A549 (cell line): ENCODE results near the gene HMGN1. TPM values are rescaled to one million over a fixed set of nuclear protein-coding genes. Genes with fewer than 3 reads are reported as not detected.

Experiments used
- ATAC-seq, 2 experiments: fragments of 200-7000 bp in 1 of 2; fragments of >200 bp in 1 of 2; cut with Nextera tagmentation in 1 of 2; cut with Tn5 transposase in 1 of 2; 3 replicates each; pipeline versions ENCODE4 v1.8.0 to v1.9.1; 2018 to 2020; ENCODE audit warnings: mild to moderate bottlenecking in 1 of 2, moderate library complexity in 1 of 2
- CTCF ChIA-PET: fragments of 300-600 bp; sonication (Branson Sonifier 250); formaldehyde crosslinking; extraction: SDS; loops from one replicate; lab custom pipeline; 2021; ENCODE audit warnings: antibody characterized with exemption, inconsistent platforms; lab: Yijun Ruan, JAX
- POLR2A ChIA-PET: fragments of 350-600 bp; formaldehyde crosslinking; extraction: SDS; loops from one replicate; lab custom pipeline; 2021; ENCODE audit warnings: antibody characterized with exemption, inconsistent platforms; lab: Yijun Ruan, JAX
- DNase-seq, 2 experiments: peaks; one replicate each; pipeline versions ENCODE4 v3.0.0 to v3.0.0-alpha.2; 2011 to 2016; ENCODE audit warnings: low read depth in 1 of 2, low spot score in 1 of 2
- FAIRE-seq: peaks from 2 replicates; lab custom pipeline; 2011; peaks lifted over from hg19 to GRCh38; lab: Jason Lieb, UNC
- H3K27ac ChIP-seq, 2 experiments: fragments of >200 bp; sonication (Bioruptor Twin); formaldehyde crosslinking; 3 replicates each; pipeline ENCODE4 v1.5.1; 2016 to 2017
- H3K4me1 ChIP-seq: fragments of >200 bp; sonication (Bioruptor Twin); formaldehyde crosslinking; 3 replicates; pipeline ENCODE4 v1.6.1; 2016
- H3K4me2 ChIP-seq: fragments of >200 bp; sonication (Bioruptor Twin); formaldehyde crosslinking; 3 replicates; pipeline ENCODE4 v1.6.1; 2016
- H3K4me3 ChIP-seq: fragments of >200 bp; sonication (Bioruptor Twin); formaldehyde crosslinking; 3 replicates; pipeline ENCODE4 v1.5.1; 2016
- H3K9me3 ChIP-seq: fragments of >200 bp; sonication (Bioruptor Twin); formaldehyde crosslinking; 3 replicates; pipeline ENCODE4 v1.6.1; 2016
- FOSB ChIP-seq: fragments of 250-450 bp; sonication (Bioruptor Pico); IDR thresholded peaks from 2 replicates; pipeline ENCODE4 v1.5.0; 2020; ENCODE audit warnings: mild to moderate bottlenecking, moderate library complexity
- GATA3 ChIP-seq: IDR thresholded peaks from 2 replicates; pipeline ENCODE4 v1.6.1; 2012; ENCODE audit warnings: borderline replicate concordance
- HES2 ChIP-seq: fragments of >200 bp; sonication (Bioruptor Twin); formaldehyde crosslinking; IDR thresholded peaks from 2 replicates; pipeline ENCODE4 v1.6.1; 2016
- HOXB5 ChIP-seq: fragments of 250-450 bp; sonication (Bioruptor Pico); IDR thresholded peaks from 2 replicates; pipeline ENCODE4 v1.5.0; 2020; ENCODE audit warnings: mild to moderate bottlenecking, moderate library complexity
- KDM5A ChIP-seq: fragments of 200-600 bp; sonication (generic); IDR thresholded peaks from 2 replicates; pipeline ENCODE4 v1.6.1; 2016; ENCODE audit warnings: antibody characterized with exemption, mild to moderate bottlenecking
- MAZ ChIP-seq: fragments of 150-350 bp; IDR thresholded peaks from 2 replicates; pipeline ENCODE4 v1.6.1; 2014; ENCODE audit warnings: antibody characterized with exemption, low read depth, low read length, borderline replicate concordance
- MYC ChIP-seq: IDR thresholded peaks from 2 replicates; pipeline ENCODE4 v1.6.1; 2012; ENCODE audit warnings: mild to moderate bottlenecking, inconsistent platforms, low read length, improper control_type of control experiment, borderline replicate concordance
- PBX3 ChIP-seq: IDR thresholded peaks from 2 replicates; pipeline ENCODE4 v1.6.1; 2012
- POLR2AphosphoS2 ChIP-seq: conservative IDR thresholded peaks from 2 replicates; pipeline ENCODE4 v1.6.1; 2012; ENCODE audit warnings: low read length, improper control_type of control experiment, inconsistent platforms
- RAD21 ChIP-seq, 2 experiments: fragments of >200 bp in 1 of 2; sonication (Bioruptor Twin) in 1 of 2; formaldehyde crosslinking in 1 of 2; IDR thresholded peaks in 1 of 2; conservative IDR thresholded peaks in 1 of 2; 2 replicates in 1 of 2; 3 replicates in 1 of 2; pipeline ENCODE4 v1.6.1; 2012 to 2018; ENCODE audit warnings: inconsistent platforms in 1 of 2
- RCOR1 ChIP-seq: fragments of 150-350 bp; IDR thresholded peaks from 2 replicates; pipeline ENCODE4 v1.6.1; 2014; ENCODE audit warnings: antibody characterized with exemption, low read length, low read depth
- RNF2 ChIP-seq: fragments of 200-600 bp; sonication (generic); IDR thresholded peaks from 2 replicates; pipeline ENCODE4 v1.6.1; 2016; ENCODE audit warnings: low read depth, mild to moderate bottlenecking, antibody characterized with exemption, moderate library complexity, borderline replicate concordance
- SMC3 ChIP-seq: fragments of >200 bp; sonication (Bioruptor Twin); formaldehyde crosslinking; IDR thresholded peaks from 3 replicates; pipeline ENCODE4 v1.6.1; 2018; ENCODE audit warnings: inconsistent platforms
- USF2 ChIP-seq: fragments of 450-650 bp; IDR thresholded peaks from 2 replicates; pipeline ENCODE4 v1.6.1; 2014; ENCODE audit warnings: antibody characterized with exemption
- ZC3H11A ChIP-seq: fragments of 450-650 bp; IDR thresholded peaks from 2 replicates; pipeline ENCODE4 v1.6.1; 2014; ENCODE audit warnings: antibody characterized with exemption, mild to moderate bottlenecking
- ZNF302 ChIP-seq: fragments of 250-450 bp; sonication (Bioruptor Pico); IDR thresholded peaks from 2 replicates; pipeline ENCODE4 v1.9.0; 2021; ENCODE audit warnings: inconsistent platforms, mild to moderate bottlenecking, moderate library complexity
- ZSCAN20 ChIP-seq: fragments of 250-450 bp; sonication (Bioruptor Pico); IDR thresholded peaks from 2 replicates; pipeline ENCODE4 v1.8.0; 2022; ENCODE audit warnings: mild to moderate bottlenecking, moderate library complexity
- WGBS: methylation state at CpG from one replicate; pipeline ENCODE4 v1.1.6; 2017; ENCODE audit errors: missing lambda C conversion rate; 5-methylcytosine and 5-hydroxymethylcytosine counted together
- polyA plus RNA-seq, 4 experiments: library from polyadenylated mRNA; depleted of rRNA in 3 of 4; stranded (reverse); fragments of >200 nt; fragmentation: RNase III in 1 of 4; extraction: RNeasy Plus Mini Kit Qiagen cat#74134 plus additional on column Dnase treatment in 1 of 4; gene quantifications; 2 replicates in 3 of 4; 3 replicates in 1 of 4; pipeline ENCODE4 v1.2.3, GENCODE V29; 2011 to 2017
- small RNA-seq, 6 experiments: library from RNA; depleted of rRNA; stranded (forward); fragments of <200 nt; gene quantifications; one replicate each; pipeline ENCODE3, GENCODE V24; 2012

The HMGN1 gene
- polyA plus RNA-seq, 2 of the 4 experiments (the other 2 are of a cell fraction): 222 to 269 TPM

- H3K4me1 ChIP-seq: no peaks in the 10 kb centered on the region
- CTCF ChIA-PET: no interaction called here
- no peak for TF ChIP-seq USF2
- no peak for TF ChIP-seq ZC3H11A
- no peak for TF ChIP-seq RAD21 (conservative IDR thresholded peaks at IDR 0.05 in 1 of 2, IDR thresholded peaks at IDR 0.05 in 1 of 2)
- TF ChIP-seq ZNF302 (CRISPR knock-in tag): no peak
- no peak for TF ChIP-seq MAZ
- TF ChIP-seq HES2: no peak
- TF ChIP-seq MYC: no peak
- TF ChIP-seq KDM5A: no peak
- no peak for TF ChIP-seq ZSCAN20 (CRISPR knock-in tag)
- TF ChIP-seq RNF2: no peak
- TF ChIP-seq FOSB (CRISPR knock-in tag): no peak
- TF ChIP-seq PBX3: no peak
- TF ChIP-seq GATA3: no peak
- TF ChIP-seq SMC3: no peak
- no peak for TF ChIP-seq RCOR1
- no peak for TF ChIP-seq HOXB5 (CRISPR knock-in tag)
- TF ChIP-seq POLR2AphosphoS2: no peak
- no peak overlapping the region for H3K4me2 ChIP-seq
- ATAC-seq: no peak
- no peak for DNase-seq
- no peak for FAIRE-seq
- POLR2A ChIA-PET: no interaction called here
- no peak overlapping the region for H3K4me3 ChIP-seq
- 0 out of 3 replicates have a peak, but pooled peaks cover 10% of the 10 kb centered on the region for H3K9me3 ChIP-seq
- no peak overlapping the region for H3K27ac ChIP-seq
- 84% methylated on average over 2 of the region's 2 CpGs for WGBS
Observed at GRCh38 chr21:39296891-39297290, 52.0 kb downstream of the HMGN1 start.

Small RNA genes lying within 50 kb of the gene (small RNA-seq; reads per million reads assigned to genes)
- 0 reads per million in 6 experiments for gene RF00019

Other genes starting within 250 kb of the HMGN1 start
- gene PSMG1, start 165.6 kb downstream of the HMGN1 start, polyA plus RNA-seq (2011; rRNA removed): 84.1 and 95.8 TPM in 2 replicates
- 96.0 to 102 TPM (median 98.8 TPM) in 3 replicates for gene PSMG1, start 165.6 kb downstream of the HMGN1 start, polyA plus RNA-seq (2017; fragmentation: RNase III; extraction: RNeasy Plus Mini Kit Qiagen cat#74134 plus additional on column Dnase treatment)
- gene BRWD1, start 35.5 kb downstream of the HMGN1 start, polyA plus RNA-seq (2011; rRNA removed): 15.0 and 22.2 TPM in 2 replicates
- gene BRWD1, start 35.5 kb downstream of the HMGN1 start, polyA plus RNA-seq (2017; fragmentation: RNase III; extraction: RNeasy Plus Mini Kit Qiagen cat#74134 plus additional on column Dnase treatment): 6.4 to 6.9 TPM (median 6.6 TPM) in 3 replicates
- 2.1 and 2.8 TPM in 2 replicates for gene LCA5L, start 96.7 kb upstream of the HMGN1 start, polyA plus RNA-seq (2011; rRNA removed)
- gene LCA5L, start 96.7 kb upstream of the HMGN1 start, polyA plus RNA-seq (2017; fragmentation: RNase III; extraction: RNeasy Plus Mini Kit Qiagen cat#74134 plus additional on column Dnase treatment): 0.90 to 1.1 TPM (median 0.99 TPM) in 3 replicates
- gene SH3BGR, start 102.9 kb upstream of the HMGN1 start, polyA plus RNA-seq (2011; rRNA removed): 2.2 and 3.0 TPM in 2 replicates
- 1.0 to 2.0 TPM (median 1.8 TPM) in 3 replicates for gene SH3BGR, start 102.9 kb upstream of the HMGN1 start, polyA plus RNA-seq (2017; fragmentation: RNase III; extraction: RNeasy Plus Mini Kit Qiagen cat#74134 plus additional on column Dnase treatment)